DOHH2 (cell line): ENCODE measurements around the gene P2RY6.

Source experiments
- EZH2phosphoT487 ChIP-seq: fragments of 200-600 bp; sonication (generic); IDR thresholded peaks from 2 replicates; pipeline ENCODE4 v1.6.1; 2017; ENCODE audit warnings: borderline replicate concordance, mild to moderate bottlenecking, antibody characterized with exemption, low read length, moderate library complexity, mixed read lengths
- TF ChIP-seq, protein P1 (sequence below): fragments of 200-600 bp; sonication (generic); IDR thresholded peaks from one replicate; pipeline ENCODE4 v1.5.1; 2014; ENCODE audit warnings: antibody characterized with exemption, mild to moderate bottlenecking, low read depth, low read length; ENCODE audit not compliant: poor library complexity, severe bottlenecking

DNA sequence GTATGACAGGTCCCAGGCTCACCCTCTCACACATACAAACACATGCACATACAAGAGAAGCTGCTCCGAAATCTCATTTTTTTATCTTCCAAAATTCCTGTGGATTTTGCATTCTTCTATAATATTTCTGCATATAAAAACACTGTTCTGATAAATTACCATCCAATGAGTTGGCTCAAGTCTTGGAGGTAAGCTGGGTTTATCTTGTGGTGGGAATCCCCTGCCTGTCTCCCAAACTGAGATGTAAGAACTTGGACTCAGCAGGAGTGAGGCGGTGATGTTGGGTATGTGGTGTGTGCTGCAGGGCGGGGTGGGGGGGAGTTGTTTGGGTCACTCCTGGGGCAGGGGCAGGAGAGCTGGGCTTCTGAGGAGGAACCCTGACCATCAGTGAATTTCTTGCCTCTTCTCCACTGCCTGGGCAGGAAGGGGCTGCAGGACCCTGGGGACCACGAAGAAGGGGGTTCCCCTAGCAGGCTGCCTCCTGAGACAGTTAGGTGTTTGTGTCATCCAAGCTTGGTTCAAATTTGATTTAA lies 6.8 kb upstream of the P2RY6 start:
- TF ChIP-seq, protein P1, sequence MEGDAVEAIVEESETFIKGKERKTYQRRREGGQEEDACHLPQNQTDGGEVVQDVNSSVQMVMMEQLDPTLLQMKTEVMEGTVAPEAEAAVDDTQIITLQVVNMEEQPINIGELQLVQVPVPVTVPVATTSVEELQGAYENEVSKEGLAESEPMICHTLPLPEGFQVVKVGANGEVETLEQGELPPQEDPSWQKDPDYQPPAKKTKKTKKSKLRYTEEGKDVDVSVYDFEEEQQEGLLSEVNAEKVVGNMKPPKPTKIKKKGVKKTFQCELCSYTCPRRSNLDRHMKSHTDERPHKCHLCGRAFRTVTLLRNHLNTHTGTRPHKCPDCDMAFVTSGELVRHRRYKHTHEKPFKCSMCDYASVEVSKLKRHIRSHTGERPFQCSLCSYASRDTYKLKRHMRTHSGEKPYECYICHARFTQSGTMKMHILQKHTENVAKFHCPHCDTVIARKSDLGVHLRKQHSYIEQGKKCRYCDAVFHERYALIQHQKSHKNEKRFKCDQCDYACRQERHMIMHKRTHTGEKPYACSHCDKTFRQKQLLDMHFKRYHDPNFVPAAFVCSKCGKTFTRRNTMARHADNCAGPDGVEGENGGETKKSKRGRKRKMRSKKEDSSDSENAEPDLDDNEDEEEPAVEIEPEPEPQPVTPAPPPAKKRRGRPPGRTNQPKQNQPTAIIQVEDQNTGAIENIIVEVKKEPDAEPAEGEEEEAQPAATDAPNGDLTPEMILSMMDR = no peak
- TF ChIP-seq EZH2phosphoT487 = no peak
